Hepatocyte (in vitro differentiated cells): Measurements from ENCODE around the gene TEPSIN.

Experiments
- EZH2 ChIP-seq: fragments of 200-600 bp; sonication (generic); IDR thresholded peaks from 2 replicates; pipeline ENCODE4 v1.6.1; 2016; ENCODE audit warnings: antibody characterized with exemption, mild to moderate bottlenecking, borderline replicate concordance
- EZH2phosphoT487 ChIP-seq: fragments of 200-600 bp; sonication (generic); IDR thresholded peaks from one replicate; pipeline ENCODE4 v1.6.1; 2018; ENCODE audit warnings: antibody characterized with exemption, mild to moderate bottlenecking, low read depth, moderate library complexity; ENCODE audit not compliant: unreplicated experiment, severe bottlenecking
- TF ChIP-seq, protein P1 (sequence below): fragments of 200-600 bp; sonication (generic); IDR thresholded peaks from 2 replicates; pipeline ENCODE4 v1.5.1; 2016; ENCODE audit warnings: antibody characterized with exemption, mild to moderate bottlenecking; ENCODE audit not compliant: poor library complexity

DNA sequence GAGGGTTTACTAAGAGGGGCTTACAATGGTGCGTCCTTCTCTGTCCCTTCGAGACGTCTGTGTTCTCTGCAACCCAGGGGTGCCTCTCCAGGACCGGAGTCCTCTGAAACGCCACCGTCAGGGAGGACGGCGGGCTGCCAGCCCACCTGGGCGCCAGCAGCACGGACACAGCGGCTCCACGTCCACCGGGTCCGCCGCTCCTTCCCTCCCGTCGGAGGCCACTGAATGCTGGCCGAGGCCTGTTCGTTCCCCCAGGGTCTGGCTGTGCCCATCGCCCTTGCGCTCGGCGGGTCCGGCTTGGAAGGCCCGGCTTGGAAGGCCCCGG lies 403 bp downstream of the TEPSIN start:
- no peak for TF ChIP-seq EZH2phosphoT487
- TF ChIP-seq, protein P1, sequence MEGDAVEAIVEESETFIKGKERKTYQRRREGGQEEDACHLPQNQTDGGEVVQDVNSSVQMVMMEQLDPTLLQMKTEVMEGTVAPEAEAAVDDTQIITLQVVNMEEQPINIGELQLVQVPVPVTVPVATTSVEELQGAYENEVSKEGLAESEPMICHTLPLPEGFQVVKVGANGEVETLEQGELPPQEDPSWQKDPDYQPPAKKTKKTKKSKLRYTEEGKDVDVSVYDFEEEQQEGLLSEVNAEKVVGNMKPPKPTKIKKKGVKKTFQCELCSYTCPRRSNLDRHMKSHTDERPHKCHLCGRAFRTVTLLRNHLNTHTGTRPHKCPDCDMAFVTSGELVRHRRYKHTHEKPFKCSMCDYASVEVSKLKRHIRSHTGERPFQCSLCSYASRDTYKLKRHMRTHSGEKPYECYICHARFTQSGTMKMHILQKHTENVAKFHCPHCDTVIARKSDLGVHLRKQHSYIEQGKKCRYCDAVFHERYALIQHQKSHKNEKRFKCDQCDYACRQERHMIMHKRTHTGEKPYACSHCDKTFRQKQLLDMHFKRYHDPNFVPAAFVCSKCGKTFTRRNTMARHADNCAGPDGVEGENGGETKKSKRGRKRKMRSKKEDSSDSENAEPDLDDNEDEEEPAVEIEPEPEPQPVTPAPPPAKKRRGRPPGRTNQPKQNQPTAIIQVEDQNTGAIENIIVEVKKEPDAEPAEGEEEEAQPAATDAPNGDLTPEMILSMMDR: no peak
- no peak for TF ChIP-seq EZH2
